ENCODE results near the gene PITPNM3. TPM values are rescaled to one million over a fixed set of nuclear protein-coding genes. Genes with fewer than 3 reads are reported as not detected.

Gene PITPNM3
- polyA plus RNA-seq, 1 donor from 2014 or later, result 3.0 TPM

DNA sequence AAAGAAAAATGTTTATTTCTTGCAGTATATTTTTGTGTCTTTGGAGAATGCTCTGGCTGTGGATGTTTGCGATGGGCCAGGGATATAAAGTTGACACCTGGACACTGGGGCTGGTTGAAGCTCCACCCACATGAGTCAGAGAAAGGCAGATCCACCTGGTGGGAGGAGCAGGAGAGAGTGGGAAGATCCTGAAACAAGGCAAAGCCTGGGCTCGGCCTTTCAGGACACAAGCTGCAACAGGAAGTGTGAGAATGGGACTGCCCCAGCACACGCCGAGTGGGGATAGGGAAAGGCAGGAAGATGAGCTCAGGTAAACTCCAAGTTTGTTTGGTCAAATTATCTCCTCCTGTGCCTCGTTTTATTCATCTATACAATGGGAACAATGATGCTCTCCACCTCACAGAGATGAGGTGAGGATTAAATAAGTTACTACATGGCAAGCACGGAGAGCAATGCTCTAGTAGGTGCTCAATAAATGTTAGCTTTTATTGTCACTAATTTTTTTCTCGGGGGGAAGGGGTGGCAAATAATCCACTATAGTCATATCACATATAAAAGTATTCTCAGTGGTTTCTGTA is 21.4 kb upstream of the PITPNM3 start:
- H3K36me3 ChIP-seq (ENCODE audit: insufficient read depth, low read length), result peaks cover 12% of the 10 kb centered on the region
- H3K79me2 ChIP-seq (replicated peaks; ENCODE audit: insufficient read depth, low read length), result no peaks in the 10 kb centered on the region
- no peaks in the 10 kb centered on the region for H3K9me3 ChIP-seq (ENCODE audit: low read length)
- H3K9ac ChIP-seq (ENCODE audit: low read length), result no peak overlapping the region
- TF ChIP-seq POLR2AphosphoS5 (IDR thresholded peaks at IDR 0.05), result no peak
- TF ChIP-seq, protein P1, sequence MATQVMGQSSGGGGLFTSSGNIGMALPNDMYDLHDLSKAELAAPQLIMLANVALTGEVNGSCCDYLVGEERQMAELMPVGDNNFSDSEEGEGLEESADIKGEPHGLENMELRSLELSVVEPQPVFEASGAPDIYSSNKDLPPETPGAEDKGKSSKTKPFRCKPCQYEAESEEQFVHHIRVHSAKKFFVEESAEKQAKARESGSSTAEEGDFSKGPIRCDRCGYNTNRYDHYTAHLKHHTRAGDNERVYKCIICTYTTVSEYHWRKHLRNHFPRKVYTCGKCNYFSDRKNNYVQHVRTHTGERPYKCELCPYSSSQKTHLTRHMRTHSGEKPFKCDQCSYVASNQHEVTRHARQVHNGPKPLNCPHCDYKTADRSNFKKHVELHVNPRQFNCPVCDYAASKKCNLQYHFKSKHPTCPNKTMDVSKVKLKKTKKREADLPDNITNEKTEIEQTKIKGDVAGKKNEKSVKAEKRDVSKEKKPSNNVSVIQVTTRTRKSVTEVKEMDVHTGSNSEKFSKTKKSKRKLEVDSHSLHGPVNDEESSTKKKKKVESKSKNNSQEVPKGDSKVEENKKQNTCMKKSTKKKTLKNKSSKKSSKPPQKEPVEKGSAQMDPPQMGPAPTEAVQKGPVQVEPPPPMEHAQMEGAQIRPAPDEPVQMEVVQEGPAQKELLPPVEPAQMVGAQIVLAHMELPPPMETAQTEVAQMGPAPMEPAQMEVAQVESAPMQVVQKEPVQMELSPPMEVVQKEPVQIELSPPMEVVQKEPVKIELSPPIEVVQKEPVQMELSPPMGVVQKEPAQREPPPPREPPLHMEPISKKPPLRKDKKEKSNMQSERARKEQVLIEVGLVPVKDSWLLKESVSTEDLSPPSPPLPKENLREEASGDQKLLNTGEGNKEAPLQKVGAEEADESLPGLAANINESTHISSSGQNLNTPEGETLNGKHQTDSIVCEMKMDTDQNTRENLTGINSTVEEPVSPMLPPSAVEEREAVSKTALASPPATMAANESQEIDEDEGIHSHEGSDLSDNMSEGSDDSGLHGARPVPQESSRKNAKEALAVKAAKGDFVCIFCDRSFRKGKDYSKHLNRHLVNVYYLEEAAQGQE (IDR thresholded peaks at IDR 0.05; ENCODE audit: borderline replicate concordance), result no peak
- TF ChIP-seq TAF1 (IDR thresholded peaks at IDR 0.05; ENCODE audit: low read depth), result no peak
- no peak for TF ChIP-seq RAD21 (conservative IDR thresholded peaks at IDR 0.05)
- TF ChIP-seq, protein P2, sequence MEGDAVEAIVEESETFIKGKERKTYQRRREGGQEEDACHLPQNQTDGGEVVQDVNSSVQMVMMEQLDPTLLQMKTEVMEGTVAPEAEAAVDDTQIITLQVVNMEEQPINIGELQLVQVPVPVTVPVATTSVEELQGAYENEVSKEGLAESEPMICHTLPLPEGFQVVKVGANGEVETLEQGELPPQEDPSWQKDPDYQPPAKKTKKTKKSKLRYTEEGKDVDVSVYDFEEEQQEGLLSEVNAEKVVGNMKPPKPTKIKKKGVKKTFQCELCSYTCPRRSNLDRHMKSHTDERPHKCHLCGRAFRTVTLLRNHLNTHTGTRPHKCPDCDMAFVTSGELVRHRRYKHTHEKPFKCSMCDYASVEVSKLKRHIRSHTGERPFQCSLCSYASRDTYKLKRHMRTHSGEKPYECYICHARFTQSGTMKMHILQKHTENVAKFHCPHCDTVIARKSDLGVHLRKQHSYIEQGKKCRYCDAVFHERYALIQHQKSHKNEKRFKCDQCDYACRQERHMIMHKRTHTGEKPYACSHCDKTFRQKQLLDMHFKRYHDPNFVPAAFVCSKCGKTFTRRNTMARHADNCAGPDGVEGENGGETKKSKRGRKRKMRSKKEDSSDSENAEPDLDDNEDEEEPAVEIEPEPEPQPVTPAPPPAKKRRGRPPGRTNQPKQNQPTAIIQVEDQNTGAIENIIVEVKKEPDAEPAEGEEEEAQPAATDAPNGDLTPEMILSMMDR (IDR thresholded peaks at IDR 0.05; ENCODE audit: poor library complexity, severe bottlenecking), result no peak
- TF ChIP-seq MXI1 (conservative IDR thresholded peaks at IDR 0.05; ENCODE audit: poor library complexity, severe bottlenecking), result no peak
- TF ChIP-seq EP300 (conservative IDR thresholded peaks at IDR 0.05; ENCODE audit: poor library complexity, severe bottlenecking), result no peak
- TF ChIP-seq EZH2 (IDR thresholded peaks at IDR 0.05; ENCODE audit: borderline replicate concordance, insufficient read depth, low read length, poor library complexity, severe bottlenecking), result no peak
- no peak for TF ChIP-seq SMC3 (conservative IDR thresholded peaks at IDR 0.05; ENCODE audit: poor library complexity)
- H3K4me2 ChIP-seq (ENCODE audit: low read length), result no peak overlapping the region
- H3K4me3 ChIP-seq (ENCODE audit: low read length), result no peak overlapping the region
- H2AFZ ChIP-seq (ENCODE audit: low read depth, low read length), result no peak overlapping the region
- H3K9me2 ChIP-seq (ENCODE audit: insufficient read depth, low read length), result no peaks in the 10 kb centered on the region
- no peaks in the 10 kb centered on the region for H3F3A ChIP-seq (ENCODE audit: insufficient read depth, low read length, poor library complexity, severe bottlenecking)
- H3K27me3 ChIP-seq (ENCODE audit: insufficient read depth, low read depth, low read length), result no peaks in the 10 kb centered on the region
- no peaks in the 10 kb centered on the region for H4K20me1 ChIP-seq (ENCODE audit: insufficient read depth)
- H3K27ac ChIP-seq (ENCODE audit: low read length), result no peak overlapping the region

DNA sequence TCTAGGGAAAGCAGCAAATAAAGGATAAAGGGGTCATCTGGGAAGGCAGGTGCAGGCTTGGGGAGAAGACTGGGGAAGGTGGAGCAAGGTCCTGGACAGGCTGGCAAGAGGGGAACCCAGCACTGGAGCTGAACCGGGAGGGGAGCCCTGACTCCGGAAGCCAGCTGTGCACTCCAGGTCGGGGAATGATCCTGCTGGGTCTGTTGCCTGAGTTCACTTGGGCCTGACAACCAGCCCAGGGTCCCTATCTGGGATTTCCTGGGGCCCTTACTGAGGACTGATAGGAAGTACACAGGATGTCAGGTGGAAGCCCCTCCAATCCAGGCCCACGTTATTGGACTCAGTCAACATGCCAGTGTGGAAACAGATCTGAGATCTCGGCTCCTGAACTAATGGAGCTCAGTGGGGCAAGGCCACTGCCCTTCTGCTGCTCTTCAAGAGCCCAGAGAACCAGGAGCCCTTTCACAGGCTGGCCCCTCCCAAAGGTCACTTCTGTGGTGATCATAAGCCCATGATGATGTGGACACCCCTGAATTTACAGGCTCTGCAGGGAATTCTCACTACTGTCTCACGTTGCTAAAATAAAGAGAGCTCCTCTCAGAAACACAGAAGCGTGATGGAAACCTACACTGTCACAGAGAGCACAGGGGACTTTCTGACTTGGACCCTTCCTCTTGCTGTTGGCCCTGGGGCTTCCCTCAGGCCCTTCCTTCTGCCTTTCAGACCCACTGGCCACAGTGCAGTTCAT is 19.9 kb upstream of the PITPNM3 start:
- no peak overlapping the region for H2AFZ ChIP-seq (ENCODE audit: low read depth, low read length)
- no peaks in the 10 kb centered on the region for H3K9me2 ChIP-seq (ENCODE audit: insufficient read depth, low read length)
- no peaks in the 10 kb centered on the region for H4K20me1 ChIP-seq (ENCODE audit: insufficient read depth)
- no peak overlapping the region for H3K4me3 ChIP-seq (ENCODE audit: low read length)
- no peak overlapping the region for H3K9ac ChIP-seq (ENCODE audit: low read length)
- H3F3A ChIP-seq (ENCODE audit: insufficient read depth, low read length, poor library complexity, severe bottlenecking), result no peaks in the 10 kb centered on the region
- H3K4me2 ChIP-seq (ENCODE audit: low read length), result no peak overlapping the region
- no peaks in the 10 kb centered on the region for H3K79me2 ChIP-seq (replicated peaks; ENCODE audit: insufficient read depth, low read length)
- H3K27me3 ChIP-seq (ENCODE audit: insufficient read depth, low read depth, low read length), result no peaks in the 10 kb centered on the region
- H3K36me3 ChIP-seq (ENCODE audit: insufficient read depth, low read length), result no peaks in the 10 kb centered on the region
- H3K9me3 ChIP-seq (ENCODE audit: low read length), result no peaks in the 10 kb centered on the region
- no peak for TF ChIP-seq RAD21 (conservative IDR thresholded peaks at IDR 0.05)
- no peak for TF ChIP-seq EP300 (conservative IDR thresholded peaks at IDR 0.05; ENCODE audit: poor library complexity, severe bottlenecking)
- no peak for TF ChIP-seq POLR2AphosphoS5 (IDR thresholded peaks at IDR 0.05)
- TF ChIP-seq, protein P2 (IDR thresholded peaks at IDR 0.05; ENCODE audit: poor library complexity, severe bottlenecking), result no peak
- TF ChIP-seq, protein P1 (IDR thresholded peaks at IDR 0.05; ENCODE audit: borderline replicate concordance), result no peak
- H3K27ac ChIP-seq (ENCODE audit: low read length), result no peak overlapping the region
